ENCODE results near the gene ZIC4.

The ZIC4 gene

GRCh38 chr3:147396712-147397046, 9.7 kb downstream of the ZIC4 start:
- no peak for DNase-seq (ENCODE audit: low read depth)
- TF ChIP-seq CTCF (IDR thresholded peaks at IDR 0.05; ENCODE audit: control insufficient read depth, insufficient read depth, low read depth, low read length, missing control alignments): no peak
- no peak overlapping the region for H3K4me3 ChIP-seq (ENCODE audit: control insufficient read depth, low read depth, low read length)

- no peak for DNase-seq (ENCODE audit: low read depth)
- TF ChIP-seq CTCF (IDR thresholded peaks at IDR 0.05; ENCODE audit: control insufficient read depth, insufficient read depth, low read depth, low read length, missing control alignments): no peak
- H3K4me3 ChIP-seq (ENCODE audit: control insufficient read depth, low read depth, low read length): no peak overlapping the region
Measured at GRCh38 chr3:147395899-147396711, 10.2 kb downstream of the ZIC4 start.

GRCh38 chr3:147394884-147395225, 11.5 kb downstream of the ZIC4 start:
- TF ChIP-seq CTCF (IDR thresholded peaks at IDR 0.05; ENCODE audit: control insufficient read depth, insufficient read depth, low read depth, low read length, missing control alignments): no peak
- no peak overlapping the region for H3K4me3 ChIP-seq (ENCODE audit: control insufficient read depth, low read depth, low read length)
- no peak for DNase-seq (ENCODE audit: low read depth)

- H3K4me3 ChIP-seq (ENCODE audit: control insufficient read depth, low read depth, low read length): peak overlapping the region; percentile 33
- no peak for DNase-seq (ENCODE audit: low read depth)
- no peak for TF ChIP-seq CTCF (IDR thresholded peaks at IDR 0.05; ENCODE audit: control insufficient read depth, insufficient read depth, low read depth, low read length, missing control alignments)
Measured at GRCh38 chr3:147393943-147394883, 12.1 kb downstream of the ZIC4 start.

GRCh38 chr3:147393261-147393942, 12.9 kb downstream of the ZIC4 start:
- TF ChIP-seq CTCF (IDR thresholded peaks at IDR 0.05; ENCODE audit: control insufficient read depth, insufficient read depth, low read depth, low read length, missing control alignments): no peak
- H3K4me3 ChIP-seq (ENCODE audit: control insufficient read depth, low read depth, low read length): peak overlapping the region; percentile 33
- DNase-seq (ENCODE audit: low read depth): no peak

GRCh38 chr3:147392625-147392946, 13.8 kb downstream of the ZIC4 start:
- H3K4me3 ChIP-seq (ENCODE audit: control insufficient read depth, low read depth, low read length): peak overlapping the region; percentile 56
- no peak for TF ChIP-seq CTCF (IDR thresholded peaks at IDR 0.05; ENCODE audit: control insufficient read depth, insufficient read depth, low read depth, low read length, missing control alignments)

More at GRCh38 chr3:147392625-147392946, 13.8 kb downstream of the ZIC4 start:
- no peak for DNase-seq (ENCODE audit: low read depth)

Measured in AG09309 (cell line).